Prostate gland (tissue), 2 donors: ENCODE measurements around the gene BTBD10.

ENCODE experiments used
- POLR2AphosphoS5 ChIP-seq: sonication (generic); formaldehyde crosslinking; IDR thresholded peaks from one replicate; pipeline ENCODE4 v1.6.1; 2017; ENCODE audit warnings: antibody characterized with exemption
- TF ChIP-seq, protein P1 (sequence below), 4 experiments: fragments of 200-600 bp in 2 of 4; fragments of 450-650 bp in 2 of 4; sonication (generic) in 2 of 4; IDR thresholded peaks; 1 replicate in 3 of 4; 2 replicates in 1 of 4; pipeline ENCODE4 v1.5.1; 2016 to 2019; ENCODE audit warnings: antibody characterized with exemption in 4 of 4, mild to moderate bottlenecking in 2 of 4, moderate library complexity in 2 of 4

DNA sequence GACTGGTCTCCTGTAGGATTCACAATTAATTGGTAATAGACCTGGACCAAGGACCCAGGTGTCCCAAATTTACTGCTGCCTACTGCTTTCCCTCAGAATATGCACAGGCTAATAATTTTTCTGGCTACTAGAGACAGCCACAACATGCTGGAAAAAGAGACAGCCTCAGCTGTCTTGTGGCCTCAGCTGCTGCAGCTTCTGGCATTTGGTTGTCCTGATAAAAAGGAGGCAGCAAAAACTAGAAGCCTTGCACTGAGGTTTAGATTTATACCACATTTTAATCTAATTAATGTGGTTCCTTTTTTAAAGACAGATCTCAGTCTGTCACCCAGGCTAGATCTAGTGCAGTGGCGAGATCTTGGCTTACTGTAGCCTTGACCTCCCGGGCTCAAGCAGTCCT is 89.8 kb downstream of the BTBD10 start:
- TF ChIP-seq, protein P1, sequence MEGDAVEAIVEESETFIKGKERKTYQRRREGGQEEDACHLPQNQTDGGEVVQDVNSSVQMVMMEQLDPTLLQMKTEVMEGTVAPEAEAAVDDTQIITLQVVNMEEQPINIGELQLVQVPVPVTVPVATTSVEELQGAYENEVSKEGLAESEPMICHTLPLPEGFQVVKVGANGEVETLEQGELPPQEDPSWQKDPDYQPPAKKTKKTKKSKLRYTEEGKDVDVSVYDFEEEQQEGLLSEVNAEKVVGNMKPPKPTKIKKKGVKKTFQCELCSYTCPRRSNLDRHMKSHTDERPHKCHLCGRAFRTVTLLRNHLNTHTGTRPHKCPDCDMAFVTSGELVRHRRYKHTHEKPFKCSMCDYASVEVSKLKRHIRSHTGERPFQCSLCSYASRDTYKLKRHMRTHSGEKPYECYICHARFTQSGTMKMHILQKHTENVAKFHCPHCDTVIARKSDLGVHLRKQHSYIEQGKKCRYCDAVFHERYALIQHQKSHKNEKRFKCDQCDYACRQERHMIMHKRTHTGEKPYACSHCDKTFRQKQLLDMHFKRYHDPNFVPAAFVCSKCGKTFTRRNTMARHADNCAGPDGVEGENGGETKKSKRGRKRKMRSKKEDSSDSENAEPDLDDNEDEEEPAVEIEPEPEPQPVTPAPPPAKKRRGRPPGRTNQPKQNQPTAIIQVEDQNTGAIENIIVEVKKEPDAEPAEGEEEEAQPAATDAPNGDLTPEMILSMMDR (IDR thresholded peaks at IDR 0.05) = no peak
- TF ChIP-seq POLR2AphosphoS5 = no peak
